ENCODE measurements around the gene PPFIA2.

DNA sequence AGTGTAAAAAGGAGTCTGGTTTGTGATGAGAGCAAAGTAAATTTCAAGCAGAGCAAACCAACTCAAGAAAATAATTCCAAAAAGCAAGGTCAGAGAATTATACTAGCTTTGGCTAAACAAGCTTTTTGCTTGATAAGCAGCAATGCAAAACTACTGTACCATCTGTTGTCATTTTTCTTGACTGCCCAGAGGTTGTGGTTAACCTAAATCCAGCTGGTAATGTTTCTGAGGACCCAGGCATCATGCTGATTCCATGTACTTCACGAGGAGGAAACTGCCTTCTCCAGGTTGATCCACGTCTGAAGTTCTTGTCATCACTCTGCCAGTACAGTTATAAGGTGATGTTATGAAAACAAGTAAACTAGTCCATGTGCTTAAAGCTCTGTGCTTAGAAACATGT is 496.1 kb downstream of the PPFIA2 start:
- TF ChIP-seq USF2 (CRISPR knock-in tag; IDR thresholded peaks at IDR 0.05) (no peak), CTCF (IDR thresholded peaks at IDR 0.05) (no peak), RORB (CRISPR knock-in tag; IDR thresholded peaks at IDR 0.05) (no peak), ZNF512 (CRISPR knock-in tag; IDR thresholded peaks at IDR 0.05; ENCODE audit: borderline replicate concordance) (no peak), GABPB1 (CRISPR knock-in tag; IDR thresholded peaks at IDR 0.05) (no peak), EMX1 (CRISPR knock-in tag; IDR thresholded peaks at IDR 0.05) (no peak), MAX (CRISPR knock-in tag; IDR thresholded peaks at IDR 0.05) (no peak), FOXP4 (CRISPR knock-in tag; IDR thresholded peaks at IDR 0.05) (no peak), ZNF121 (CRISPR knock-in tag; IDR thresholded peaks at IDR 0.05) (no peak), TCF7 (CRISPR knock-in tag; IDR thresholded peaks at IDR 0.05; ENCODE audit: low read depth) (no peak)
- TF ChIP-seq, protein P1, sequence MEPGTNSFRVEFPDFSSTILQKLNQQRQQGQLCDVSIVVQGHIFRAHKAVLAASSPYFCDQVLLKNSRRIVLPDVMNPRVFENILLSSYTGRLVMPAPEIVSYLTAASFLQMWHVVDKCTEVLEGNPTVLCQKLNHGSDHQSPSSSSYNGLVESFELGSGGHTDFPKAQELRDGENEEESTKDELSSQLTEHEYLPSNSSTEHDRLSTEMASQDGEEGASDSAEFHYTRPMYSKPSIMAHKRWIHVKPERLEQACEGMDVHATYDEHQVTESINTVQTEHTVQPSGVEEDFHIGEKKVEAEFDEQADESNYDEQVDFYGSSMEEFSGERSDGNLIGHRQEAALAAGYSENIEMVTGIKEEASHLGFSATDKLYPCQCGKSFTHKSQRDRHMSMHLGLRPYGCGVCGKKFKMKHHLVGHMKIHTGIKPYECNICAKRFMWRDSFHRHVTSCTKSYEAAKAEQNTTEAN (CRISPR knock-in tag; IDR thresholded peaks at IDR 0.05) = no peak
- TF ChIP-seq, protein P2, sequence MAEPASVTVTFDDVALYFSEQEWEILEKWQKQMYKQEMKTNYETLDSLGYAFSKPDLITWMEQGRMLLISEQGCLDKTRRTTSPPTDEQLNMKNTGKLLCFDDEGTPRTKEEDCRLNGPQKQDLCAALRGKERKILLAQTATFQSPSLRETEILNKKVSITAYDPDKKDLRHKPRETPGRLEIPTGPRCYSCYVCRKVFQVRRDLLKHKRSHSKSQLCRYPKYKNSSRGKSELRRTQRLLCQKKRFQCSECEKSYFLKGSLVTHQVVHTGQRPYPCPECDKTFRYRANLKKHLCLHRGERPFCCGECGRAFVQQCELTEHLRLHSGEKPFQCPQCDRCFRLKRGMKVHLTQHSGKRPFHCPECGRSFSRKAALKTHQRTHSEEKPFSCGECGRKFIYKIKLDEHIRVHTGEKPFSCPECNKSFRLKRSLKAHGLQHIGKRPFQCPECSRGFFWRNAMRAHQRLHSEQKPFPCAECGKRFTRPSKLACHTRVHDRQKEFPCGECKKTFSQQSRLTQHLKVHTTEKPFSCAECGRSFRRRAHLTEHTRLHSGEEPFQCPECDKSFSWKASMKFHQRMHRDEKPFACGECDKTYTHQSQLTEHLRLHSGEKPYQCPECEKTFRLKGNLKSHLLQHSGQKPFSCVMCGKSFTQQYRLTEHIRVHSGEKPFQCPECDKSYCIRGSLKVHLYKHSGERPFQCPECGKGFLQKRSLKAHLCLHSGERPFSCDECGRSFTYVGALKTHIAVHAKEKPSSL (CRISPR knock-in tag; conservative IDR thresholded peaks at IDR 0.05) = no peak

Data from WTC11 (cell line).